Measurements from ENCODE around the gene SNX25.
"Not testable (repeated sequence)": the region's sequence is repeated elsewhere in the genome, so short reads cannot be mapped to it uniquely, and the experiment has no call there.

Gene SNX25

DNA sequence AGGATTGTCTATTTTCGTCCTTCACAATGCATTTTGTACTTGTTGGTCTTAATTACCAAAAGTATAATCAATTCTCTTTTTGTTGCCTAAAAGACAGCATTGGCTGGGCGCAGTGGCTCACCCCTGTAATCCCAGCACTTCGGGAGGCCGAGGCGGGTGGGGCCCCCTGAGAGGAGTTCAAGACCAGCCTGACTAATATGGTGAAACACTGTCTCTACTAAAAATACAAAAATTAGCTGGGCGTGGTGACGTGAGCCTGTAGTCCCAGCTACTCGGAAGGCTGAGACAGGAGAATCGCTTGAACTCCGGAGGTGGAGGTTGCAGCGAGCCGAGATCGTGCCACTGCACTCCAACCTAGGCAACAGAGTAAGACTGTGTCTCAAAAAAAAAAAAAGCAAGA, 4.3 kb upstream of the SNX25 start:
- DNase-seq (ENCODE audit: low spot score): not testable (repeated sequence)

- no peak for DNase-seq (ENCODE audit: low spot score)
Observed at GRCh38 chr4:185205697-185206342, 3.6 kb upstream of the SNX25 start.

DNA sequence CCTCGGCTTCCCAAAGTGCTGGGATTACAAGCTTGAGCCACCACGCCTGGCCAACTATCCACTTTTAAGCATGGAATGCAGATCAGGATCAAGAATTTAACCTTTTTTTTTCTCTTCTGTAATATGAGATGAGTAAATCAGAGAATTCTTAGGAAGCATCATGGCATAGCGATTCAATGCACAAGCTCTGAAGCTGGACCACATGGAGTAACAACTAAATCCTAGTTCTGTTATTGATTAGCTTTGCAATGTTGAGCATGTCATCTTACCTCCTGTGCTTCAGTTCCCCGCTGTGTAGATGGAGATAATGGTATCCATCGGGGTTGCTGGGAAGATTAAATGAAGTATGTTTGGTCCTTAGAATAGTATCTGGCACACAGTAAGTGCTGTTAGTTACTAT, 1.9 kb upstream of the SNX25 start:
- DNase-seq (ENCODE audit: low spot score): no peak

GRCh38 chr4:185209852-185210101, 379 bp downstream of the SNX25 start:
- DNase-seq (ENCODE audit: low spot score): not testable (repeated sequence)

DNA sequence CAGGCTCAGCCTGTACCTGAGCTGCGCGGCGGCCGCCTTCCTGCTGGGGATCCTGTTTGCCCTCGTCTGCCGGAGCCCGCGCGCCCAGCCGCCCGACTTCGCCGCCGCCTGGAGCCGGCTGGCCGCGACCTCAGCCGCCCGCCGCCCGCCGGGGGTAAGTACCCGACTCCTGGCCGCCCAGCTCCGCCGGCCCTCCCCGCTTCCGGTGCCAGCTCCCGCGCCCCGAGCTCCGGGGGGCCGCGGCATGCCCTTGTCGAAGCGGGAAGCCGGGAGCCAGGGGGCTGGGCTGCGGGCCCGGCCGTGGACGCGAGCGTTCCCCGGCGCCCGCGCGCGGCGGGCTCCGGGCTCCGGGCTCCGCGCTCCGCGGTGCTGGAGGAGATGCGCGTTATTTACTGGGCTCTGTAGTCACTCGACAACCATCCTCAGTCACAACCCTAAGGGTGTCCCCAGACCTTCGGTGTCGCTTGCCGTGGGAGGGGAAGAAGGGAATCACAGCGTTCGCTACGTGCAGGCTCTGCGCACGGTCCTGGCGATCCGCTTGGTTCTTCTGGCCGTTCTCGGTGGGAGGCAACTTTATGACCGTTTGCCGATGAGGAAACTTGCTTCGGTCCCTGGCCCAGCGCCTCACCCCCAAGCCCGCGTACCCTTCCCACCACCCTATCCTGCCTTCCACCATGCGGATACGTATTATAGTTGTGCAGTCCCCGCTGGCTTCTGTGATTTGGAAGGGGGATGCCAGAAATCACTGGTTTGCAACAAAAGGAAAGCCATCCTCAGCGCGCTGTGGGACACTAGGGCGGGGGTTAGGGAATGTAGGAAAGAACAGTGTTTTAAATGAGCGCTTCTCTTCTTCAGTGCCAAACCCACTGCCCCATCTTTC, 944 bp downstream of the SNX25 start:
- peak; percentile 62 for DNase-seq (ENCODE audit: low spot score)

DNA sequence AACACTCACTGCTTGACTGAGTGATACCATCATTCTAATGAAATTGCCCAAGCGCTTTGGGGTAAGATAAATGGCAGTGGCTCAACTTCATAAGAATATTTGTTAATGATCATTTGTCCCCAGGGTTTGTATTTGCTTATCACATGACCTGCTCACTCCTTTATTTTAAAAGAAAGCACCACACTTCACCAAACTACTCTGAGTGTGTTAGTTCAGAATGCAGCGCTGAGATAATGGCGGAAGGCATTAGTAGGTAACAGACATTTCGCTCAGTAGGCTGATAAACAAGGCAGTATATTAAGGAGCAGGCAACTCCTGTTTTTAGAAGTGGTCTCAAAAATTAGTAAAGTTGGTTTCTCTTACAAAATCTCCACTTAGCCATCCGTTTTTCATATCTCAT, 1.6 kb downstream of the SNX25 start:
- peak; percentile 41 for DNase-seq (ENCODE audit: low spot score)

DNA sequence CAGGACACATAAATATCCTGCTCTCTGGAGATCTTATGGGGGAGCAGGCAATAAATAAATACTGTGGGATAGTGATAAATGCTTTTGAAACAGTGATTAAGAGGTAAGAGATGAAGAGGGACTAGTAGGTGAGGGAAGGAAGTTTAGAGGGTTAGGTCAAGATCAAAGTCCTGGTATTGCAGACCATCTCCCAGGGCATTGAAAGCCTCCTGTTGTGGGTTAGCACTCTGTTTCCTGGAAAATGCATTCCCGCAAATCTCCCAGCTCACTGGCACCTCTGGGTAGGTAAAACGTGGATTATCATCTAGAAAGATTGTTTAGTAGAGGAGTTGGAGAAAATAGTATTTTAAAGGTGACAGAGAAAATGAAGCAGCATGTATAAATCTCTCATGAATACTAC, 2.2 kb downstream of the SNX25 start:
- no peak for DNase-seq (ENCODE audit: low spot score)

- no peak for DNase-seq (ENCODE audit: low spot score)
Observed at GRCh38 chr4:185212581-185212980, 3.2 kb downstream of the SNX25 start.

DNA sequence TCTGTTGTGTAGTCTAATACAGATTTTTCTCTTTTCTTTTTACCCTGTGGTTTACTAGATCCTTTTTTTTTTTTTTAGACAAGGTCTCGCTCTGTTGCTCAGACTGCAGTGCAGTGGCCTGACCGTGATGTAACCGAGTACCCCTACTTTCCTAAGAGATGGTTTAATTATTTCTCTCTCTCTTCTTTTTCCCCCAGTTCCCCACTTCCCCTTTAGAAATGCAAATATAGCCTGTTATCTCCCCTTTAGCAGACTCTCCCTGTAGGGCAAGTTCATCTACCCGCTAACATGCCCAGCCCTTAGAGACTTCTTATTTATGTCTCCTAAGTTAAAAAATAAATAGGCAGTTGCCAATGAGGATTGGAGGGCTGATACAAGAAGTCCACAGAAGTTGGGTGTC, 4.5 kb downstream of the SNX25 start:
- no peak for DNase-seq (ENCODE audit: low spot score)

DNA sequence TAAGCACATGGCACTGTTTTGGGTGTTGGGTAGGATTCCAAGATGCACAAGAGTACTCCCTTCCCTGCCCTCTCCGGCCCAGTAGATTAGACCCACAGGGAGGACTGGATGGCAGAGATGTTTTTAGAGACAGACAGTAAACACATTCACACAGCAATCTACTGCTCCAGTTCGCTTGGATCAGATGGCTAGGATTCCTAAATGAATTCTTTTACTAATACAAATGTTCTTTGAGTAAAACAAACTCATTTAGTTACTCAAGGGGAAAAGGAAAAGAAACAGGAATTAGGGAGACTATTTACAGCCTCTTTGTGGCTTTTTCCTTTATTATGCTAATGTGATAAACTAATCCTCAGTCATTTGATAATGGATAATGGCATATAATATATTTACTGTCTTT, 5.9 kb downstream of the SNX25 start:
- no peak for DNase-seq (ENCODE audit: low spot score)

- no peak for DNase-seq (ENCODE audit: low spot score)
Observed at GRCh38 chr4:185217408-185217975, 8.1 kb downstream of the SNX25 start.

DNA sequence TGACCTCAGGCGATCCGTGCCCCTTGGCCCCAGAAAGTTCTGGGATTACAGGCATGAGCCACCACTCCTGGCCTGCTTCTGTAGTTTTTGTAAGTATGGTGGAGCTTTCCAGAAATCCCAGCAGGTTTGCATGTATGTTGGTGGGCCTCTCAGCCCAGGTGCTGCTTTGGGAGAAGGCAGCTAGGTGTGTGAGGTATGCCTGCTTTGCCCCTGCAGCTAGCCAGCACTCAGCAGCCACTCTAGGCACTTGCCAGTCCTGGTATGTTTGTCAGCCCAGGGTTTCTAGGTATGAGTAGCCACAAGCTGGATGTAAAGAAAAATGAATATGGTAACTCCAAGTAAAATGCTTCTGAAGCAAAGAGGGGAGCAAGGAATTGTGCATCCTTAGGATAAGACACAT, 8.9 kb downstream of the SNX25 start:
- no peak for DNase-seq (ENCODE audit: low spot score)

DNA sequence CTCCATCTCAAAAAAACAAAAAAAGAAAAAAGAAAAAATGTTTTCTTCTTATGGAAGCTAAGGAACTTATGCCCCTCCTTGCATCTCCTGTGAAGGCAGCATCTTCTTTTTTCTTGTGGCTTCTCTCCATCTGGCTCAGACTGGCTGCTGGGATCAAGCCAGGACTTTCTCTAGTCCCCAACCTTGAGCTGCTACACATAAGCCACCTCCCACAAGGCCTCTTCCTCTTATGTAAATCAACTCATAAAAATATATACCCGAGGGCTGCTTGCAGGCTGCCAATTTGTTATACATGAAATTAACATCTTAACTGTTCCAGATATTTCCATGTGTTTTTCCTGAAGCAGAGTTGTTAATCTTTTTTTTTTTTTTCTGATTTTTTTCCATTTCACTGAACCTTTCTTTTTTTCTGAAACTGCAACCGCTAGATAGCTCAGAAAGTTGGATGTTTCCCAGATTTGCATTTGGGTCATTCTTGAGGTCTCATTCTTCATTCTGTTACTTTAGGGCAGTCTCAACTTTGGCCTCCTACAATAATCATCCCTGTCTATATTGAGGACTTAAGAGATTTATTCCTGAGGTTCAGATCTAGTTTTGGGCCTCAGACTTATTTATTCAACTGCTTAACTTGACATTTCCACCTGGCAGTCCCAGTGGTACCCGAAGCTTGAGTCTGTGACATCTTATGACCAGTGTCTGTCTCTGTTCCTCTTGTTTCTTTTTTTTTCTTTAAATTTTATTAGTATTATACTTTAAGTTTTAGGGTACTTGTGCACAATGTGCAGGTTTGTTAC, 10.3 kb downstream of the SNX25 start:
- DNase-seq (ENCODE audit: low spot score): no peak

DNA sequence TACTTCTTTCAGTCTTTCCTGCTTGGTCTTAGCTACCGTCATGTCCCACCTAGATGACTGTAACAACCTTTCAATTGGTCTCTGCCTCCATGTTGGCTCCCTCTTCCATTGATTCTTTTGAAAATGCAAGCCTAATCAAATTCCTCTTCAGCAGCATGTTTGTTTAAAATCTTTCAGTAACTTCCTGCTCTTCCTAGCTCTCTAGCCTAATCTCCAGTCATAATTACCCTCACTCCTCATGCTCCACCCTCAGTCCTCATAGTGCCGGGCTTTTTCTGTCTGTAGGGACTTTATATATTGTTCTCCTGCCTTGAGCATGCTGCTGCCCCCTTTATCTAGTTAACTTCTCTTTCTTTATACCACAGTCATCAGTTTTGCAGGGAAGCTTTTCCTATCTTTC, 12.1 kb downstream of the SNX25 start:
- DNase-seq (ENCODE audit: low spot score): no peak

DNA sequence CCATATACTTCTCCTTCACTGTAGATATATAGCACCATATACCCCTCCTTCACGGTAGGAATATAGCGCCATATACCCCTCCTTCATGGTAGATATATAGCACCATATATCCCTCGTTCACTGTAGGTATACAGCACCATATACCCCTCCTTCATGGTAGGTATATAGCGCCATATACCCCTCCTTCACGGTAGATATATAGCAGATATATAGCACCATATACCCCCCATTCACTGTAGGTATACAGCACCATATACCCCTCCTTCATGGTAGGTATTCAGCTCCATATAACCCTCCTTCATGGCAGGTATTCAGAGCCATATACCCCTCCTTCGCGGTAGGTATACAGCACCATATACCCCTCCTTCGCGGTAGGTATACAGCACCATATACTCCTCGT, 12.5 kb downstream of the SNX25 start:
- no peak for DNase-seq (ENCODE audit: low spot score)

GRCh38 chr4:185222598-185222997, 13.2 kb downstream of the SNX25 start:
- peak; percentile 57 for DNase-seq (ENCODE audit: low spot score)

DNA sequence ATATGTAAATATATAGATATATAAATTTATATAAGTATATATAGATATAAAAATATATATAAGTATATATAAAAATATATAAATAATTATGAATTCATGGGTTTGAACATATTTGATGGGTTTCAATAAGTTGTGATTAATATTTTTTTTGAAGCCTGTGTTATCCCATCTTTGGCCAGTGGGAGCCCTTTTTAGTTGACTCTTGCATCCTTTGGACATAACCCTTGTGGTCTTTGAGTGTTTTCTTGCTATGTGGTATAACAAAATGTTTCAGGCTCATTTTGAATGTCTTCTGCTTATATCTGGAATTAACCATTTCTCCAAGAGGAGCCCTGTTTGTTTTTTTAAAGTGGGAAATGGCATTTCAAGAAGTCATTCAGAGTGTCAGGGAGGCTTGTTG, 15.2 kb downstream of the SNX25 start:
- DNase-seq (ENCODE audit: low spot score): peak; percentile 32

DNA sequence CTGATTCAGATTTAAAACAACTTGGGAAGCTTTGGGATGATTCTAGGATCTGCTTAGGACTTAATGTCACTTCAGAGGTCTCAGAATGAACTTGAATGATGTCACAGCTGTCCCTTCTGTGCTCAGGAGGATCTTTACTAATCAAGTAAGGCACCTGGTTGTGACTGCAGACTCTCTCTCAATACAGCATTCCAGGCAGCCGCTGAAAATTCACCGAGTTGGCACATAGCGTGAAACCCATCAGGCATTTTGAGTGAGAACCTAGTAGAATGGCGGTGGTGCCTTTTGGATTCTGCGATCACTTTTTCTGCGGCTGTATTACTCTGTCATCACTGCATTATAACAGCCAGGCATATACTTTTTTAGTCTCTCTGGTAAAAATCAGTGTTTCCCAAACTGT, 16.5 kb downstream of the SNX25 start:
- DNase-seq (ENCODE audit: low spot score): no peak

GRCh38 chr4:185227131-185227551, 17.7 kb downstream of the SNX25 start:
- no peak for DNase-seq (ENCODE audit: low spot score)

- no peak for DNase-seq (ENCODE audit: low spot score)
Observed at GRCh38 chr4:185227713-185228278, 18.4 kb downstream of the SNX25 start.

GRCh38 chr4:185229021-185229818, 19.8 kb downstream of the SNX25 start:
- DNase-seq (ENCODE audit: low spot score): no peak

GRCh38 chr4:185232370-185232769, 23.0 kb downstream of the SNX25 start:
- no peak for DNase-seq (ENCODE audit: low spot score)
